NCI-H128 (cell line): ENCODE measurements around the gene ABHD12.

Experiments
- DNase-seq: peaks from one replicate; lab custom pipeline; 2025; ENCODE audit not compliant: unreplicated experiment; lab: John Stamatoyannopoulos, UW

The ABHD12 gene

DNA sequence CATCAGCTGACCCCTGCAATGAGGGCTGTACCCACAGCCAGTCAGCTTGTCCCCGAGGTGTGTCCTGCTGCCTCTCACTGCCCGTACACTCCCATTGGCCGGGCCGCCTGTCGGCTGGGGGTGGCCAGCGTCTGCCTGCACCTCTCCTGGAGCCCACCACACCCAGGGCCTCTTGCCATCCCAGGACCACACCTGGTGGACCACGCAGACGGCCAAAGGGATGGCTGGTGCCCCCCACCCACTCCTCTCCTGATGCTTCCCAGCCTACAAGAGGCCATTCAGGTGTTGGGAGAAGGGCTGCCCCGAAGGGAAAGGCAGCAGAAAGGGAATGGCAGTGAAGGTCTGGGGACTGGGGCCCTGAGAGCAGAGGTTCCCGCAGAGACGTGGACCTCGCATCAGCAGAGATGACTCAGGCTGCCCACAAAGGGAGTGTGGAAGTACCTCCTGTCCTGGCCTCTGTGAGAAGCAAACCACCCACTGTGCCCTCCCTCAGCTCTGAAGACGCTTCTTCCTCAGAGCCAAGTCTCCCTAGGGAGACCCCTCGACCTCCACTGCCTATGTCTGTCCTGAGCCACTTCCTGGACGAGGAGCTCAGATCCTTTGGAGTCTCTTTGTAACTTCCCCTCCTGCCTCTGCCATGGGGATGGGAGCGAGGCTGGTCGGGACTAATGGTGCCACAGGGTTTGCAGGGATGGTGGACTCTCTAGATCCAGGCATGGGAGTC, 81.8 kb downstream of the ABHD12 start:
- no peak for DNase-seq

DNA sequence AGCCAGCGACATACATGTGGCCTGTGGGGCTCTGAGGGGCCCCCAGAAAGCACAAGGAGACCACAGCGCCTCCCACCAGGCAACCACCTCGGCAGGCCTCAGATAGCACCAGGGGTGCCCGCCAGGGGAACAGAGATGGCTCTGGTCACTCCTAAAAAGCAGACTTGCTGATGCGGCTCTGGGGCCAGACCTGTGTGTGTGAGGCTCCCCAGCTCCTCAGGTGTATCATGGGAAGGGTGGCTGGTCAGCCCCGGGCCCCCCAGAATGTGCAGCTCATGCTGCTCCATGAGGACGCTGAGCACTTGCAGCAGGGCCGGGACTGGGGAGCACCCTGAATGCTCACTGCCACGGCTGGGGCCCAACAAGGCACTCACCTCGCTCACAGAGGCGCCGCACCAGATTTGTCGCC, 82.5 kb downstream of the ABHD12 start:
- DNase-seq, result no peak

DNA sequence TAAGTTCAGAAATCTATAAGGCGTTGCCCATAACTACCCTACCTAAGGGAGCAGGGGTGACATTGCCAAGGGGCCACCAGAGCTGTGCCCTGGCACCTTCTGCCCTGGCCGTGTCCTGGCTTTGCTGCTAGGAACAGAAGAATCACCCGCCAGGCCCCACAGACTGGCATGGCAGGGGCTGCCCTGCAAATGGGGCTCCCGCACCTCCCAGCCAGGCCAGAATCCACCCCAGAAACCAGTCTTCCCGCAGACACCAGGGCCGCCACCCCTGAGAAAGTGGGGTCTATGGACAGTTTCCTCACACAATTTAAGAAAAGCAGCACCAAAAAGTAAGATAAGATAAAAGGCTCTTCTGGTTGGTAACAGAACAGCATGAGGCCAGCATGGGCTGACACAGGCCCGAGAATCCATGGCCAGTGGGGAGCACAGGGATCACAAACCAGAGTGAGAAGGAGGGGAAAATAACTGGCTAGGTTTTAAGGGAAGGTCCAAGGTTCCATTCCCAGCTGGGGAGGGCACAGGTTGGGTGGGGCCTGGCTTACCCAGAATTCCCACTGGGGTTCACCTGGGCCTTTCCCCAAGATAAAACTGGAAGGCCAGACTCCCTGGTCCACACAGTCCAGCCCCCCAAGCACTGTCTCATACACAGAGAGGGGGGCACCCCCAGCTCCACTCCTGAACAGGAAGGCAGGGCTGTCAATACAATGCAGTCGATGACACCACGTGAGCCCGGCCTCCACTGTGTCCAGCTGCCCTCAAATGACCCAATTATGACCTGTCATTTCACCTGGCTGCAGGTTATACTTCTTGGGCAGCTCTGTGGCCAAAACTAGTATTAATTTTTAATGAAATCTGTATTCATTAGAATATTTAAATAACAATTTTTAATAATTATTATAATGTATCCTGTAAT, 83.4 kb downstream of the ABHD12 start:
- DNase-seq, result no peak

DNA sequence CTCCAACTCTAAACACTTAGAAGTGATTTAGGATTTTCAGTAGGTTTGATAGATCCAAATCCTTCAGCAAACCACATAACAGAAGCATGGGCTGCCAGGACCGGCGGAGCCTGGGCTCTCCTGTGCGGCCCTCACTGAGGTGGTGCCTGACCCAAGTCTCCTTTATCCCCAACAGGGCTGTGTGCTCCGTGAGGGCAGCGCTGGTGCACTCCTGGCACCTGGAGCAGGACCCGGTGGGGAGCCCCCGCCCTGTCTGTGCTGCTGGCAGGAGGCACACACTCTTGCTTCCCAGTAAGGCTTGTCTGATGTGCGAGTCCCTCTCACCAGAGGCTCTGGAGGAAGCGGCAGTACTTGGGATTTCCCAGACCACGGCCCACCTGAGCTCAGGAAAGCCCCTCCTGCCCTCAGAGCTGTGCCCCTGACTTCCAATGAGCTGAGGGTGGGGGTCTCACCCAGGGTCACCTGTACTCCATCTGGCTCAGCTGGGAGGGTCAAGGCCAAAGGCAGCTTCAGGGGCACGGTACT, 86.5 kb downstream of the ABHD12 start:
- no peak for DNase-seq

DNA sequence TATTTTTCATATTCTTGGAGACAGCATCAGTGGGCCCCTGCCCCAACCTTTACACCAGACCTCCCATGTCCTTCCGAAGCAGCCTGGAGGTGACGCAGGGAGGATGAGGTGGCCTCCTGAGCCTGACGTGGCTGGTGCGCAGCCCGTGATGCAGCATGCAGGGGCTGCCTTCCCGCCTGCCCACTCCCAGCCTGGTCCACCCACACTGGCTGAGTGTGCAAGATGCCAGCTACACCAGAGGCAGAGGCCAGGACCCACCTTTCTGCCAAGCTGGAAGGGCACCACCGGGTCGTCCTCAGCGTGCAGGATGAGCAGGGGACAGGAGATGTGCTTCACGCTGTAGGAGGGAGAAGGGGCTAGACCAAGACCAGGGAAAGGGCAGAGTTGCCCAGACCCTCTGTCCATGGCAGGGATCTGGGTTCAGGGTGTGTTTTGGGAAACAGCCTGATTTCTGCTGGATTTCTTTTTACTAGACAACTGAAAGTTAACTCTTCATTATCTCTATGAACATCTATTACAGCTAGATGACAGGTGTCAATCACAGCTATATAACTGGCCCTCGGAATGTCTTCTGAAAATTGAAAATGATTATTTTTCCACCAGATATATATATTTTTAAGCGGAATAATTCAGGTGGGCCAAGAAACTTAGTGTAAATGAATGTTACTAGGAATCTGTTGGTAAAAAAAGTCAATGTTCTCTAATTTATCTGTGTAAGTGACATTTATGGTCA, 87.2 kb downstream of the ABHD12 start:
- no peak for DNase-seq

DNA sequence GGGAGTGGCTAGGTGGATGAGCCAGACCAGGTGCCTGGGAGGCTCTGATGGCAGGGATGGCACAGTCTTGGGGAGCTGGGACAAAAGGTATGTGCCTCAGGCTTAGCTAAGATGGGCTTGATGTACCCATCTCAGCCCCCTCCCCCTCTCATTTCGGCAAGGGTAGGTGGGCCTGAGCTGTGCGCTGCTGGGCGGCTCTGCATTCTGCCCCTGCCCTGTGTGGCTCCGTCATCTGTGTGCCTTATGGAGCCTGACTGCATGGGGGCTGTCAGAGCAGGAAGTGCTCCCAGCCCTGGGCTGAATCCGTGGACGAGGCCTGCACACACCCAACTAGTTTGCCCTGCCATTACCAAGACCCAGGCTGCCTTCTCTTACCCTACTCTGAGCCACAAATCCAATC, 88.0 kb downstream of the ABHD12 start:
- no peak for DNase-seq

DNA sequence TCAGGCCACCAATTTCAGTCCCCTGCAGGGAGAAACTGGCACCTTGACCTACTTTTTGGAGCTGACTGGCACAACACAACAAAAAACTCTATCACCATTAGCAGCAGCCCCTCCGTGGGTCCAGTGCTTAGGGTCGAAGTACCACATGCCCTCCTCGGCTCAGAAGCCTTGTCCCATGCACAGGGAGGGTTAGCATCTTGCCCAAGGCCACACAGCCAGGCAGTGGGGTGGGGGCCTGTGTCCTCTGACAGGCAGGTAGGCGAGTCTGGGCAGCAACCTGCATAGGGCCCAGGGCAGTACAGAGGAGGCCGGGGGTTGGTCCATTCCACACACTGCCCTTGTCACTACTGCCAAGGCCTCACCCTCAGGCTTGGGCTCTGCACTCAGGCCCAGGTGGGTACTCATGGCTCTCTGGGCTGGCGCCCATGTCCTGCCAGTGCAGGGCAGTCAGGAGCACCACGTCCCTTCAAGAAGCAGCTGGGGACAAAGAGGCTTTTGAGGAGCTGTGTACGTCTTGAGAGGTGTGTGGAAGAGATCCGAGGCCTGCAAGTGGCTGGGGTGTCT, 89.2 kb downstream of the ABHD12 start:
- no peak for DNase-seq

DNA sequence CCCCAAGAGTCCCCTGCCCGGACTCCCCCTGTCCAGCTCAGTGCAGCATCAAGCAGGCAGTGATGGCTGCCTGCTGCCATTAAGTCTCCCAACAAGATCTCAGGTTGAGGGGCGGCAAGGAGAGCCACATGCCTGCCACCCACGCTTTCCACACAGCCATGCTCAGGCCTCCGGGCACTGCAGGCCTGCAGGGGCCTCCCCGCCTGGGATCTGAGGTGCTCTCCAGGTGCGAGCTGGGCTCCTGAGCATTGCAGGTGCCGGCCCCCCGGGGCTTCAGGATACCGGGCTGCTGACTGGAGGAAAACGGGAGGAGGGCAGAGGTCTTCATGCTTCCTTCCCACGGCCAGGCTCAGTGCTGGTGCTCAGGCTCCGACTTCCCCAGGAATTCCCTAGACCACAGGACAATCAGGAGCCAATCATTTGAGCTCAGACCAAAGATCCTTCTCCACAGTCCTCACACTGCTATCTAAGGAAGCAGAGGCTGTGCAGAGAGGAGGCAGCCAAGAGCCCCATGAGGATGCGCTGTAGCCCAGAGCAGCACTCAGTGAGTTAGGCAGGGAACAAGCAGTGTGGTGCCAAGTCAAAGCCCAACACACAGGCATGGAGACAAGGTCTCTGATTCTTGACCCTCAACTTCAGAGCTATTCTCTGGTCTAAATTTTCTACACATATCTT, 90.0 kb downstream of the ABHD12 start:
- DNase-seq, result no peak

DNA sequence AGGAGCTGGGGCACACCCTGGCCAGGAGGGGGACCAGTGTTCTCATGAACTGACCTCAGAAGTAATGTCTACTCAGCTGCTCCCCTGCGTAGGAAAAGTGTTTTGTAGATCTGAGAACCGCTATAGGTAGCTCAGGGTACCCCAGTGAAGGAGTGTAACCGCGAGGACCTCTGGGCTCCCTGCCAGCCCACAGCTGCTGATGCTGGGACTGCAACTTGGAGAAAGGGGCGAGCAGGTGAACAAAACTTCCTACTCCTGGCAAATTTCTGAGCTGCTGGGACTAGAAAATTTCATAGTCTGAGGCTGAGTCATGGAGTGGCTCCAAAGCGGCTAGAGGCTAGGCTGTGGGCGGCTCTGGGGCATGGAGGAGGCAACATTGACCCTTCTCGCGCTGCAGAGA, 90.8 kb downstream of the ABHD12 start:
- DNase-seq, result no peak

DNA sequence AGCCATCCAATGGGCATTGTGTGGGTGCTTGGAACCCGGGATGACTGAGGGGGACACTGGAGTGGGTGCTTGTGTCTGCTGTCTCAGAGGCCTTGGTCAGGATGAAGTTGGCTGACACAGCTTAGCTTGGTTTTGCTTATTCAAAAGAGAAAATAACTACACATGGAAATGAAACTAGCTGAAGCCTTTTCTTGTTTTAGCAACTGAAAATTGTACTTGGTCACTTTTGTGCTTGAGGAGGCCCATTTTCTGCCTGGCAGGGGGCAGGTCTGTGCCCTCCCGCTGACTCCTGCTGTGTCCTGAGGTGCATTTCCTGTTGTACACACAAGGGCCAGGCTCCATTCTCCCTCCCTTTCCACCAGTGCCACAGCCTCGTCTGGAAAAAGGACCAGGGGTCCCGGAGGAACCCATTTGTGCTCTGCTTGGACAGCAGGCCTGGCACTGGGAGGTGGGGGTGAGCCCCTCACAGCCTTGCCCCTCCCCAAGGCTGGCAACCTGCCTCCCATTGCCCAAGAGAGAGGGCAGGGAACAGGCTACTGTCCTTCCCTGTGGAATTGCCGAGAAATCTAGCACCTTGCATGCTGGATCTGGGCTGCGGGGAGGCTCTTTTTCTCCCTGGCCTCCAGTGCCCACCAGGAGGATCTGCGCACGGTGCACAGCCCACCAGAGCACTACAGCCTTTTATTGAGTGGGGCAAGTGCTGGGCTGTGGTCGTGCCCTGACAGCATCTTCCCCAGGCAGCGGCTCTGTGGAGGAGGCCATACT, 93.3 kb downstream of the ABHD12 start:
- DNase-seq, result no peak

DNA sequence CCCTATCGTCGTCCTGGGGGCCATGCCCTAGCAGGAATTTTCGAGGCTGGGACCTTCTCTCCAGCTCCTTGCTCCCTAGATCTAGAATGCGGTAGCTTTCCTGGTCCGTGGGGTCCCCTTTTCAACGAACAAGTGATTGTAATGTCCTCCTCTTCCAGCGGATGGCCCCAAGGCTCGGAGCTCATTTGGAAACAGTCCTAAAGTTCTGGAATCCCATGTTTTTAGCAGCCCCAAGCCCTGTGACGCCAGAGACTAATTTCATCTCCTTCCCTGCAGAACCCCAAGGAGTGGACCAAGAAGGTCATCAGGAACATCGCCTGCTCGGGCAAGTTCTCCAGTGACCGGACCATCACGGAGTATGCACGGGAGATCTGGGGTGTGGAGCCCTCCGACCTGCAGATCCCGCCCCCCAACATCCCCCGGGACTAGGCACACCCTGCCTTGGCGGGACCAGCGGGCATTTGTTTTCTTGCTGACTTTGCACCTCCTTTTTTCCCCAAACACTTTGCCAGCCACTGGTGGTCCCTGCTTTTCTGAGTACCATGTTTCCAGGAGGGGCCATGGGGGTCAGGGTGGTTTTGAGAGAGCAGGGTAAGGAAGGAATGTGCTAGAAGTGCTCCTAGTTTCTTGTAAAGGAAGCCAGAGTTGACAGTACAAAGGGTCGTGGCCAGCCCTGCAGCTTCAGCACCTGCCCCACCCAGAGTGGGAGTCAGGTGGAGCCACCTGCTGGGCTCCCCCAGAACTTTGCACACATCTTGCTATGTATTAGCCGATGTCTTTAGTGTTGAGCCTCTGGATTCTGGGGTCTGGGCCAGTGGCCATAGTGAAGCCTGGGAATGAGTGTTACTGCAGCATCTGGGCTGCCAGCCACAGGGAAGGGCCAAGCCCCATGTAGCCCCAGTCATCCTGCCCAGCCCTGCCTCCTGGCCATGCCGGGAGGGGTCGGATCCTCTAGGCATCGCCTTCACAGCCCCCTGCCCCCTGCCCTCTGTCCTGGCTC, 94.2 kb downstream of the ABHD12 start:
- DNase-seq, result no peak

DNA sequence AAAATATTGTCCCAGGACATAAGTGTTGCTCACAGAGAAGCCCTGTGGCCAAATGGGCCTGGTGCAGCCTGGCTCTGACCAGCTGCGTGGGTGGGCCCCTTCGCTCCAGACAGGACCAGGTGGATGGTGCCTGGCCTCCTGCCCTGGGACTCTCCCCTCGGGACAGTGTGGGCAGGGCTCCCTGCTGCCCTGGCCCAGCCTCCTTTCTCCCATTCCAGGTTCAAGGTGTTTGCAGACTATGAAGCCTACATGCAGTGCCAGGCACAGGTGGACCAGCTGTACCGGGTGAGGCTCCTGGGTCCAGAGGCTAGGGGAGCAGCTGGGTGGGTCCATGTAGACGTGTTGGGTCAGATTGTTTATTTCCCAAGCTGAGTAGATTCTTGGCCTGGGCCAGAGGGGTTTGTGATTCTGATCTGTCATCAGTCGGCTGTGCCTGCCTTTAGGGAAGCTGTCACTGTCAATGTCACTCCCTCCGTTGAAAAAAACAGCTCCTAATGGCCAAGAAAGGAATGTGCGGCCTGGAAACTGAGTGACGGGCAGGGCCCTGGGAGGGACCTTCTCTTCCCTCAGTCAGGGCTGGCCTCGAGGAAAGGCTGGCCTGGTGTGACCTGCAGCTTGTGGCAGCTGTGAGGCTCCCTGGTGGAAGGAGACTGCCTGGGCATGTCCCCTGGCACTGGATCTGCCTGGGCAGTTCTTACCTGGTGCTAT, 95.1 kb downstream of the ABHD12 start:
- no peak for DNase-seq

DNA sequence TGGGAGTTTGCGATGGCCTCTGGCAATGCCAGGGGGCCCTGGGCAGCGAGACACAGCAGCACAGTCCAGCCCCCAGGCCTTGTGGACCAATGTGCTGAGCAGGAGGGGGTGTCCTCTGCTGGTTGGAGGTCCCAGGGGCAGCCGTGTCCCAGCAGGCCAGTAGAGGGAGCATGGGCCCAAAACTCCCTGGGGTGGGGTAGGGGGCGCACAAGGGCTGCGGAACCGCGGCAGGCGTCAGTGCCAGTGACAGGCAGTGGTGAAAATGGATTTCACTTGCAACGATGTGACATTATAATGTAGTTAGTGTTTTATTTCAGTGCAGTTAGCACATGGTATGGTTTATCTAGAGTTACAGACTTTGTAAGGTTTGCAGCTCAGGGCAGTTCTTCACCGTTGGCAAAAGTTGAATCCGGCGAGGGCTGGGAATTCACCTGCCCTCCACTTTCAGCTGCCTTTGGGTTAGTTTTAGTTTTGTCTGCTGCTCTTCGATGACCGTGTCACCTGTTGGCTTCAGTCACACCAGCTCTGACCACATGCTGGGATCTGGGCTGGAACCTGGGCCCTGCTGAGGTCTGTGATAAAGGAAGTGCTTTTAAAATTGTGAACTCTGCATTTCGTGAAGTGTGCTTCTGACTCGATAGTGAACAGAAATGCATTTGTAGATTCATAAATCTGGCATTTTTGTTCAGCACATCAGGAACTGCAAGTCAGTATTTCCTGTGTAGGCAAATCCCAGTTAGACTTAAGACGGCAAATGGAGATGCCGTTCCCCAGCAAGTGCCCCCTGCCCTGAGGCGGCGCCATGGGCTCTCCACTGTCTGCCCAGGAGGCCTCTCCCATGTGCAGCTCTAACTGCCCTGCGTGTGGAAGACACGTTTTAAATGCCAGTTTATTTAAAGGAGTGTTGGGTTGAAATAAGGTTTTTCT, 95.9 kb downstream of the ABHD12 start:
- DNase-seq, result no peak

DNA sequence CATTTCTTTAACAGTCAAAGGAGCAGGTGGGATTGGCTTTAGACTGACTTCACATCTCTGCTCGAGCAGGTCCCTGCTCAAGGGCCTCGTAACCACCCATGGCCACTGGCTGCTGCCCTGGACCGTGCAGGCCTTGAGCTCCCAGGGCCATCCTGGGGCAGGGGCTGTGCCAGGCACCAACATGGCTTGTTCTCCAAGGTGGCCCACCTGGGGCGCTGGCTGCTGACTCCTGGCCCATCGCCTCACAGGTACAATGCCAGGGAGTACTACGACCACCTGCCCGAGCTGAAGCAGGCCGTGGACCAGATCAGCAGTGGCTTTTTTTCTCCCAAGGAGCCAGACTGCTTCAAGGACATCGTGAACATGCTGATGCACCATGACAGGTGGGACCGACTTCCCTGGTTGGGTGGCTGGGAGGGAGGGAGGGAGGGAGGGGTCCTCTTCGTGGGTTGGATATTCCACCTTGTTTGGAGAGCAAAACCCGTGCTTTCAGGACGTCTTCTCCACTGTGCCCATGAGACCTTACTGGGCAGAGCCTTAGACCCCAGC, 96.7 kb downstream of the ABHD12 start:
- no peak for DNase-seq

DNA sequence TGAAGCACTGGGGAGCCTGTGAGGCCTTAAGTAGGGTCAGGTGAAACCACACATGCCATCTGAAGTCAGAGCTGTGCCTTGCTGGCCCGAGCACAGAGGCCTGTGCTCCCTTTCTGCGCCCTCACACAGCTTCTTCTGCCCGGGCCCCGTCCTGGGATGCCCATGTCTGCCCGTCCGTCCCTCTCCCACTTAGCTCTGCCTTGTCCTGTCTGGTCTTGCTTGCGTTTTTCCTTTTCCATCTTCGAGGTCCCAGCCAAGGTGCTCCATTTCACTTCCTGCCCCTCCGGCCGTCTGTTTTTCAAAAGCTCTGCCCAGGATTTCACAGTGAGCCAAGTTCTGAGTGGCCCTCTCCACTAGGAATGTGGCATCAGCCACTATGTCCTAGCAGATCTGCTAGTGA, 97.1 kb downstream of the ABHD12 start:
- no peak for DNase-seq

DNA sequence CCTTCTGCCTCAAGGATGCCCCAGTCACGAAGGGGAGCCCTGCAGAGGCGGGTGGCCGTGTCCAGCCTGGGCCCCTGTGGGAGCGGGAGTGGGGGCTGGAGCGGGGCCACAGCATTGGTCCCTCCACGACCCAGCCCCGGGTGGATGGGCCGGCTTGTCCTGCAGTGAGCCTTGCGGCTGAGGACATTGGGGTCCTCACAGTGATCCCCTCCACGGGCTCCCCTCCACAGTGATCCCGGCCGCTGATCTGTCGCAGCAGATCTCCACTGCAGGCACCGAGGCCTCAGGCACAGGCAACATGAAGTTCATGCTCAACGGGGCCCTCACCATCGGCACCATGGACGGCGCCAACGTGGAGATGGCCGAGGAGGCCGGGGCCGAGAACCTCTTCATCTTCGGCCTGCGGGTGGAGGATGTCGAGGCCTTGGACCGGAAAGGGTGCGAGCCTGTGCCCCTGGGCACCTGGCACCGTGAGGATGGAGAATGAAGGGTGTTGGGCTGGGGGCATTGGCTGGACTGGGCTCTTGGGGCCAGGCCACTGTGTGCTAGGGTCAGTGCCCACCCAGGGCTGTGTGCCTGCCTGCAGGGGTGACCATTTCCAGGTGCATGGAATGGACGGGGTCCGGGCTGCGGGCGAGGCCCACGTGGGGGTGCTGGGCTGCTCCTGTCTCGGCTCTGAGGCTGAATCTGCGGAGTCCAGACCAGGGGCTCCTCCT, 98.3 kb downstream of the ABHD12 start:
- DNase-seq, result no peak
